HG03469 (cell line): Measurements from ENCODE around the gene KLRC2.
"Not testable (repeated sequence)": the region's sequence is repeated elsewhere in the genome, so short reads cannot be mapped to it uniquely, and the experiment has no call there.

ENCODE experiments used
- ATAC-seq: cut with Tn5 transposase; IDR thresholded peaks from one replicate; pipeline ENCODE4 v1.9.1; 2021; ENCODE audit warnings: mild to moderate bottlenecking, moderate library complexity, moderate number of reproducible peaks; ENCODE audit not compliant: unreplicated experiment

KLRC2 gene

GRCh38 chr12:10435816-10436215, at the start of gene KLRC2:
KLRC2 (minus strand) TSS chr12:10436010; CDS start chr12:10435986, 24 bp downstream.
- not testable (repeated sequence) for ATAC-seq

- ATAC-seq, result not testable (repeated sequence)
These were observed 46.1 kb upstream of the KLRC2 start for GRCh38 chr12:10481901-10482300.

GRCh38 chr12:10472808-10473207, 37.0 kb upstream of the KLRC2 start:
- ATAC-seq, result not testable (repeated sequence)

GRCh38 chr12:10469701-10470100, 33.9 kb upstream of the KLRC2 start:
- ATAC-seq, result no peak

GRCh38 chr12:10466311-10466710, 30.5 kb upstream of the KLRC2 start:
- no peak for ATAC-seq

GRCh38 chr12:10457760-10458159, 21.9 kb upstream of the KLRC2 start:
- ATAC-seq, result no peak

GRCh38 chr12:10456856-10457255, 21.0 kb upstream of the KLRC2 start:
- no peak for ATAC-seq

- no peak for ATAC-seq
These were observed 20.0 kb upstream of the KLRC2 start for GRCh38 chr12:10455766-10456165.

GRCh38 chr12:10454531-10454930, 18.7 kb upstream of the KLRC2 start:
- no peak for ATAC-seq

- no peak for ATAC-seq
These were observed 17.3 kb upstream of the KLRC2 start, which contains the start of gene KLRC1 for GRCh38 chr12:10453156-10453555. KLRC1 (minus strand) TSS chr12:10453377; CDS start chr12:10451156, 2,221 bp downstream.

- no peak for ATAC-seq
These were observed 12.4 kb upstream of the KLRC2 start for GRCh38 chr12:10448236-10448635.

GRCh38 chr12:10446052-10446451, 10.2 kb upstream of the KLRC2 start:
- not testable (repeated sequence) for ATAC-seq

- not testable (repeated sequence) for ATAC-seq
These were observed 5.3 kb upstream of the KLRC2 start for GRCh38 chr12:10441144-10441543.

- ATAC-seq, result not testable (repeated sequence)
These were observed 3.9 kb upstream of the KLRC2 start for GRCh38 chr12:10439608-10440274.

GRCh38 chr12:10437601-10438000, 1.8 kb upstream of the KLRC2 start:
- ATAC-seq, result not testable (repeated sequence)

GRCh38 chr12:10430623-10431022, 5.2 kb downstream of the KLRC2 start:
- ATAC-seq, result not testable (repeated sequence)

GRCh38 chr12:10425938-10426337, 9.9 kb downstream of the KLRC2 start:
- not testable (repeated sequence) for ATAC-seq

- ATAC-seq, result not testable (repeated sequence)
These were observed 11.4 kb downstream of the KLRC2 start for GRCh38 chr12:10424260-10424899.

GRCh38 chr12:10422159-10422558, 13.7 kb downstream of the KLRC2 start:
- ATAC-seq, result not testable (repeated sequence)

- not testable (repeated sequence) for ATAC-seq
These were observed 15.5 kb downstream of the KLRC2 start, which contains the start of gene KLRC3 for GRCh38 chr12:10420334-10420733. KLRC3 (minus strand) TSS chr12:10420595; CDS start chr12:10420550, 45 bp downstream.

GRCh38 chr12:10409392-10409791, 26.4 kb downstream of the KLRC2 start, which contains the start of gene KLRC4:
KLRC4 (minus strand) TSS chr12:10409757; CDS start chr12:10409575, 182 bp downstream.
- ATAC-seq, result no peak

- ATAC-seq, result no peak
These were observed 27.0 kb downstream of the KLRC2 start for GRCh38 chr12:10408842-10409241.
